Activated CD8-positive, alpha-beta memory T cell treated with anti-CD3 and anti-CD28 coated beads, Interleukin-2, amount 50 U/mL, for 4 hours (primary cell): ENCODE measurements around the gene GHRH.

Experiments
- DNase-seq: peaks from one replicate; pipeline ENCODE4 v3.0.0-alpha.2; 2020

The GHRH gene

DNA sequence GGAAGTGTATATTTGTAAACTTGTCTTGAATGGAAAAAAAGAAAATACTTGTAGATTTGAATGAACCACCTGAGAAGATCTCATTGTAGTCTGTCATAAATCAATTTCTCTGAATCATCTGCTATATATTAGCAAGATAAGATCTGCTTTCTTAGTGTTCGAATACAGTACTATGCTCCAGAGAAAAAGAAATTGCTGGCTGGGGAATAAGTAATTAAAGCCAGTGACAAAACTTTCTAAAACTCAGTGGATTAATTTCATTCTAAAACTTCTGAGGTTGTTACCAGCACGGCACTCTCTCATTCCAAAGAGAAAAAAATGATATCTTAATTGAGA lies 59.8 kb downstream of the GHRH start:
- no peak for DNase-seq
